SK-N-SH treated with all-trans-retinoic acid at 6 μM for 48 hours (cell line): ENCODE data around the gene DCPS.
"Not testable (repeated sequence)": the region's sequence is repeated elsewhere in the genome, so short reads cannot be mapped to it uniquely, and the experiment has no call there.

ENCODE experiments used
- ARNTL ChIP-seq: fragments of 450-650 bp; formaldehyde crosslinking; IDR thresholded peaks from 2 replicates; pipeline ENCODE4 v1.5.0; 2020; ENCODE audit warnings: low read depth, mild to moderate bottlenecking, moderate library complexity, borderline replicate concordance
- BACH2 ChIP-seq: fragments of 250-450 bp; sonication (Bioruptor Pico); IDR thresholded peaks from 2 replicates; pipeline ENCODE4 v1.9.0; 2021; ENCODE audit warnings: mild to moderate bottlenecking, borderline replicate concordance
- ESRRG ChIP-seq: fragments of 250-450 bp; sonication (Bioruptor Pico); IDR thresholded peaks from 2 replicates; pipeline ENCODE4 v1.6.1; 2021; ENCODE audit warnings: mild to moderate bottlenecking
- GLIS3 ChIP-seq: fragments of 250-450 bp; sonication (Bioruptor Pico); IDR thresholded peaks from 2 replicates; pipeline ENCODE4 v1.5.0; 2020; ENCODE audit warnings: mild to moderate bottlenecking, moderate library complexity
- ISL1 ChIP-seq: fragments of 250-450 bp; sonication (Bioruptor Pico); IDR thresholded peaks from 2 replicates; pipeline ENCODE4 v2.1.2; 2022; ENCODE audit warnings: mild to moderate bottlenecking, moderate library complexity
- OSR1 ChIP-seq: fragments of 250-450 bp; sonication (Bioruptor Pico); IDR thresholded peaks from 2 replicates; pipeline ENCODE4 v1.8.0; 2022; ENCODE audit warnings: moderate library complexity, mild to moderate bottlenecking, inconsistent platforms
- PATZ1 ChIP-seq: fragments of 250-450 bp; sonication (Bioruptor Pico); IDR thresholded peaks from 2 replicates; pipeline ENCODE4 v1.8.0; 2020; ENCODE audit warnings: mild to moderate bottlenecking, moderate library complexity, borderline replicate concordance
- TCF4 ChIP-seq: fragments of 250-450 bp; sonication (Bioruptor Pico); IDR thresholded peaks from 2 replicates; pipeline ENCODE4 v1.8.0; 2021; ENCODE audit warnings: mild to moderate bottlenecking, moderate library complexity, borderline replicate concordance
- ZFP3 ChIP-seq: fragments of 250-450 bp; sonication (Bioruptor Pico); IDR thresholded peaks from 2 replicates; pipeline ENCODE4 v1.5.0; 2020; ENCODE audit warnings: mild to moderate bottlenecking, moderate library complexity
- ZFP30 ChIP-seq: fragments of 450-650 bp; formaldehyde crosslinking; IDR thresholded peaks from 2 replicates; pipeline ENCODE4 v1.5.0; 2022; ENCODE audit warnings: mild to moderate bottlenecking, moderate library complexity
- ZNF70 ChIP-seq: fragments of 450-650 bp; formaldehyde crosslinking; IDR thresholded peaks from 2 replicates; pipeline ENCODE4 v1.5.0; 2020; ENCODE audit warnings: mild to moderate bottlenecking, moderate library complexity
- ZNF8 ChIP-seq: fragments of 450-650 bp; formaldehyde crosslinking; IDR thresholded peaks from 2 replicates; pipeline ENCODE4 v1.5.0; 2020; ENCODE audit warnings: mild to moderate bottlenecking, moderate library complexity

GRCh38 chr11:126364735-126365134 is 60.9 kb downstream of the DCPS start:
- TF ChIP-seq ISL1 (CRISPR knock-in tag); ZFP3 (CRISPR knock-in tag); ARNTL (CRISPR knock-in tag); ZNF8; ZFP30 (CRISPR knock-in tag); OSR1 (CRISPR knock-in tag); PATZ1; BACH2 (CRISPR knock-in tag); ESRRG (CRISPR knock-in tag); ZNF70 (CRISPR knock-in tag); GLIS3 (CRISPR knock-in tag); TCF4: not testable (repeated sequence)
